WTC11 (cell line): Measurements from ENCODE around the gene ZFR2. TPM values are rescaled to one million over a fixed set of nuclear protein-coding genes. Genes with fewer than 3 reads are reported as not detected.
"Not testable (repeated sequence)": the region's sequence is repeated elsewhere in the genome, so short reads cannot be mapped to it uniquely, and the experiment has no call there.

ENCODE experiments used
- ATAC-seq: fragments of 200-7000 bp; cut with Tn5 transposase; 2 replicates; pipeline ENCODE4 v1.10.0; 2021; ENCODE audit warnings: mild to moderate bottlenecking, moderate library complexity
- CTCF ChIA-PET: fragments of 300-600 bp; sonication (Branson Sonifier 250); formaldehyde crosslinking; loops from one replicate; lab custom pipeline; 2021; ENCODE audit warnings: antibody characterized with exemption; lab: Charles Lee
- POLR2A ChIA-PET: fragments of 350-600 bp; sonication (Branson Sonifier 250); formaldehyde crosslinking; loops from one replicate; lab custom pipeline; 2021; ENCODE audit warnings: antibody characterized with exemption; lab: Charles Lee
- DNase-seq: peaks from one replicate; pipeline ENCODE4 v3.0.0; 2021; ENCODE audit warnings: low spot score
- H3K27ac Mint-ChIP-seq: 2 replicates; pipeline ENCODE4 v1.8.0; 2021; ENCODE audit warnings: mixed read lengths
- H3K27me3 Mint-ChIP-seq: 2 replicates; pipeline ENCODE4 v1.8.0; 2021; ENCODE audit warnings: low read depth, mild to moderate bottlenecking, moderate library complexity, mixed read lengths
- H3K36me3 Mint-ChIP-seq: 2 replicates; pipeline ENCODE4 v1.8.0; 2021; ENCODE audit warnings: mixed read lengths
- H3K4me1 Mint-ChIP-seq: 2 replicates; pipeline ENCODE4 v1.8.0; 2022; ENCODE audit warnings: mixed read lengths
- H3K4me3 Mint-ChIP-seq: 2 replicates; pipeline ENCODE4 v1.8.0; 2021; ENCODE audit warnings: mild to moderate bottlenecking, moderate library complexity, mixed read lengths
- H3K9me3 Mint-ChIP-seq: 2 replicates; pipeline ENCODE4 v1.8.0; 2021; ENCODE audit warnings: mixed read lengths
- CBFB ChIP-seq: sonication (generic); formaldehyde crosslinking; IDR thresholded peaks from 2 replicates; pipeline ENCODE4 v1.8.1; 2022; ENCODE audit warnings: mild to moderate bottlenecking, low read depth, missing genetic modification reagents
- ELF4 ChIP-seq: sonication (generic); formaldehyde crosslinking; IDR thresholded peaks from 2 replicates; pipeline ENCODE4 v1.8.1; 2022; ENCODE audit warnings: low read depth, mild to moderate bottlenecking, moderate library complexity, missing genetic modification reagents
- ESRRA ChIP-seq: sonication (generic); formaldehyde crosslinking; IDR thresholded peaks from 2 replicates; pipeline ENCODE4 v1.8.1; 2022; ENCODE audit warnings: mild to moderate bottlenecking, missing genetic modification reagents, borderline replicate concordance
- FOXK1 ChIP-seq: sonication (generic); formaldehyde crosslinking; IDR thresholded peaks from 2 replicates; pipeline ENCODE4 v1.8.0; 2022; ENCODE audit warnings: mild to moderate bottlenecking, moderate library complexity, missing genetic modification reagents
- GABPB1 ChIP-seq: sonication (generic); formaldehyde crosslinking; IDR thresholded peaks from 2 replicates; pipeline ENCODE4 v1.8.1; 2023; ENCODE audit warnings: mild to moderate bottlenecking, missing genetic modification reagents
- GRHL2 ChIP-seq: fragments of 250-450 bp; sonication (Bioruptor Pico); IDR thresholded peaks from 2 replicates; pipeline ENCODE4 v1.8.0; 2022; ENCODE audit warnings: mild to moderate bottlenecking, moderate library complexity; ENCODE audit not compliant: insufficient replicate concordance, severe bottlenecking
- GTF2I ChIP-seq: fragments of 250-450 bp; sonication (Bioruptor Pico); conservative IDR thresholded peaks from 2 replicates; pipeline ENCODE4 v1.4.0; 2021; ENCODE audit warnings: mild to moderate bottlenecking
- NFYB ChIP-seq: sonication (generic); formaldehyde crosslinking; conservative IDR thresholded peaks from 2 replicates; pipeline ENCODE4 v1.8.0; 2022; ENCODE audit warnings: low read depth, missing genetic modification reagents
- TP53 ChIP-seq: sonication (generic); formaldehyde crosslinking; IDR thresholded peaks from 2 replicates; pipeline ENCODE4 v1.8.1; 2023; ENCODE audit warnings: mild to moderate bottlenecking, missing genetic modification reagents
- ZNF138 ChIP-seq: sonication (generic); formaldehyde crosslinking; conservative IDR thresholded peaks from 2 replicates; pipeline ENCODE4 v1.8.1; 2022; ENCODE audit warnings: mild to moderate bottlenecking, moderate library complexity, missing genetic modification reagents
- ZNF317 ChIP-seq: sonication (generic); formaldehyde crosslinking; IDR thresholded peaks from 2 replicates; pipeline ENCODE4 v1.8.1; 2023; ENCODE audit warnings: low read depth, mild to moderate bottlenecking, moderate library complexity, missing genetic modification reagents, borderline replicate concordance
- ZNF396 ChIP-seq: fragments of 250-450 bp; sonication (Bioruptor Pico); IDR thresholded peaks from 2 replicates; pipeline ENCODE4 v1.8.0; 2021; ENCODE audit warnings: mild to moderate bottlenecking, moderate library complexity, borderline replicate concordance
- ZNF671 ChIP-seq: fragments of 250-450 bp; sonication (Bioruptor Pico); IDR thresholded peaks from 2 replicates; pipeline ENCODE4 v1.8.0; 2021; ENCODE audit warnings: mild to moderate bottlenecking
- total RNA-seq: library from RNA; stranded (reverse); gene quantifications from 3 replicates; pipeline ENCODE4 v1.2.3, GENCODE V29; 2021
- TF ChIP-seq, protein P1 (sequence below): fragments of 200-600 bp; IDR thresholded peaks from 2 replicates; pipeline ENCODE4 v1.8.0; 2022; ENCODE audit warnings: antibody characterized with exemption
- TF ChIP-seq, protein P2 (sequence below): sonication (generic); formaldehyde crosslinking; IDR thresholded peaks from 2 replicates; pipeline ENCODE4 v1.8.1; 2022; ENCODE audit warnings: low read depth, mild to moderate bottlenecking, moderate library complexity, missing genetic modification reagents, borderline replicate concordance
- TF ChIP-seq, protein P3 (sequence below): sonication (generic); formaldehyde crosslinking; IDR thresholded peaks from 2 replicates; pipeline ENCODE4 v1.8.1; 2023; ENCODE audit warnings: mild to moderate bottlenecking, missing genetic modification reagents
- TF ChIP-seq, protein P4 (sequence below): sonication (generic); formaldehyde crosslinking; conservative IDR thresholded peaks from 2 replicates; pipeline ENCODE4 v1.8.1; 2022; ENCODE audit warnings: mild to moderate bottlenecking, missing genetic modification reagents
- TF ChIP-seq, protein P5 (sequence below): sonication (generic); formaldehyde crosslinking; IDR thresholded peaks from 2 replicates; pipeline ENCODE4 v1.8.0; 2022; ENCODE audit warnings: mild to moderate bottlenecking, missing genetic modification reagents
- TF ChIP-seq, protein P6 (sequence below): sonication (generic); formaldehyde crosslinking; IDR thresholded peaks from 2 replicates; pipeline ENCODE4 v1.8.1; 2023; ENCODE audit warnings: mild to moderate bottlenecking, missing genetic modification reagents, moderate library complexity
- TF ChIP-seq, protein P7 (sequence below): fragments of 250-450 bp; sonication (Bioruptor Pico); IDR thresholded peaks from 2 replicates; pipeline ENCODE4 v1.8.0; 2021; ENCODE audit warnings: mild to moderate bottlenecking
- TF ChIP-seq, protein P8 (sequence below): sonication (generic); formaldehyde crosslinking; IDR thresholded peaks from 2 replicates; pipeline ENCODE4 v1.8.1; 2023; ENCODE audit warnings: mild to moderate bottlenecking, missing genetic modification reagents, moderate library complexity

The ZFR2 gene
- total RNA-seq, 1 experiment from 2014 or later = 17.5 TPM

DNA sequence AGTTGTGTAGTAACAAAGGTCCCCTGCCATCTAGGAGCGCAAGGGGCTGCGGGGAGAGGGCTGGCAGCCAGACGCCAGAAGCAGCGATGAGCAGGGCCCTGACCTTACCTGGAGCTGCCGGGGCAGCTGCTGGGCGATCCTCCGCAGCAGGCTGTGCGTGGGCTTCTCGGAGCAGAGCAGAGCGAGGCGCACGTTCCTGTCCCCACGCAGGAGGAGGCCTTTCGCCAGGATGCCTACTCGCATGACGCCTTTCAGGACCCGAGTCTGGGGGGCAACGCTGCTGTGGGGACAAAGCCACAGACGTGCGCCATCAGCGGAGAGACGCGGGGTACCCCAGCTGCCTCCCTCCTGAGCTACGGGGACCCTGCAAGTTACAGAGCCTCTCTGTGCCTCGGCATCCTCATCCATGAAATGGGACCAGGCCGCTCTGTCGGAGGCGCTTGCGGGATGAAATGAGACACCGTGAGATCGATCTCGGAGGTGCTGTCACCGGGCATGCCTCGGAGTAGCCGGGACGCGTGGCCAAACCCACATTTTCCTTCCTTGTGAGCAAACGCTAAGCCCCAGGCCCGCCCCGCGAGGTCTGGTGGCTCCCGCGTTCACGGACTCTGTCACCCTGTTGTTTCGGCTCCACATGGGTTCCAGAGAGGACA is 52.1 kb downstream of the ZFR2 start (continued):
- TF ChIP-seq, protein P1, sequence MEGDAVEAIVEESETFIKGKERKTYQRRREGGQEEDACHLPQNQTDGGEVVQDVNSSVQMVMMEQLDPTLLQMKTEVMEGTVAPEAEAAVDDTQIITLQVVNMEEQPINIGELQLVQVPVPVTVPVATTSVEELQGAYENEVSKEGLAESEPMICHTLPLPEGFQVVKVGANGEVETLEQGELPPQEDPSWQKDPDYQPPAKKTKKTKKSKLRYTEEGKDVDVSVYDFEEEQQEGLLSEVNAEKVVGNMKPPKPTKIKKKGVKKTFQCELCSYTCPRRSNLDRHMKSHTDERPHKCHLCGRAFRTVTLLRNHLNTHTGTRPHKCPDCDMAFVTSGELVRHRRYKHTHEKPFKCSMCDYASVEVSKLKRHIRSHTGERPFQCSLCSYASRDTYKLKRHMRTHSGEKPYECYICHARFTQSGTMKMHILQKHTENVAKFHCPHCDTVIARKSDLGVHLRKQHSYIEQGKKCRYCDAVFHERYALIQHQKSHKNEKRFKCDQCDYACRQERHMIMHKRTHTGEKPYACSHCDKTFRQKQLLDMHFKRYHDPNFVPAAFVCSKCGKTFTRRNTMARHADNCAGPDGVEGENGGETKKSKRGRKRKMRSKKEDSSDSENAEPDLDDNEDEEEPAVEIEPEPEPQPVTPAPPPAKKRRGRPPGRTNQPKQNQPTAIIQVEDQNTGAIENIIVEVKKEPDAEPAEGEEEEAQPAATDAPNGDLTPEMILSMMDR = no peak
- TF ChIP-seq, protein P2, sequence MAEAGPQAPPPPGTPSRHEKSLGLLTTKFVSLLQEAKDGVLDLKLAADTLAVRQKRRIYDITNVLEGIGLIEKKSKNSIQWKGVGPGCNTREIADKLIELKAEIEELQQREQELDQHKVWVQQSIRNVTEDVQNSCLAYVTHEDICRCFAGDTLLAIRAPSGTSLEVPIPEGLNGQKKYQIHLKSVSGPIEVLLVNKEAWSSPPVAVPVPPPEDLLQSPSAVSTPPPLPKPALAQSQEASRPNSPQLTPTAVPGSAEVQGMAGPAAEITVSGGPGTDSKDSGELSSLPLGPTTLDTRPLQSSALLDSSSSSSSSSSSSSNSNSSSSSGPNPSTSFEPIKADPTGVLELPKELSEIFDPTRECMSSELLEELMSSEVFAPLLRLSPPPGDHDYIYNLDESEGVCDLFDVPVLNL (CRISPR knock-in tag) = no peak
- TF ChIP-seq GTF2I (CRISPR knock-in tag) = no peak

DNA sequence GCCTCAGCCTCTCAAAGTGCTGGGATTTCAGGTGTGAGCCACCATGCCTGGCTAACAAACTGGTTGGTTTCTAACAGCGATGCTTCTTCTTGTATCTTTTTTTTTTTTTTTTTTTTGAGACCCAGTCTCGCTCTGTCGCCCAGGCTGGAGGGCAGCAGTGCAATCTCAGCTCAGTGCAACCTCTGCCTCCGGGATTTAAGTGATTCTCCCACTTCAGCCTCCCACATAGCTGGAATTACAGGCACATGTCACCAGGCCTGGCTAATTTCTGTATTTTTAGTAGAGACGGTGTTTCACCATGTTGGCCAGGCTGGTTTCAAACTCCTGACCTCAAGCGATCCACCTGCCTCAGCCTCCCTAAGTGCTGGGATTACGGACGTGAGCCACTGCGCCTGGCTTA is 52.7 kb downstream of the ZFR2 start:
- H3K9me3 Mint-ChIP-seq, H3K27ac Mint-ChIP-seq, H3K36me3 Mint-ChIP-seq, POLR2A ChIA-PET, H3K4me1 Mint-ChIP-seq, H3K27me3 Mint-ChIP-seq, DNase-seq, CTCF ChIA-PET, H3K4me3 Mint-ChIP-seq, ATAC-seq: not testable (repeated sequence)

DNA sequence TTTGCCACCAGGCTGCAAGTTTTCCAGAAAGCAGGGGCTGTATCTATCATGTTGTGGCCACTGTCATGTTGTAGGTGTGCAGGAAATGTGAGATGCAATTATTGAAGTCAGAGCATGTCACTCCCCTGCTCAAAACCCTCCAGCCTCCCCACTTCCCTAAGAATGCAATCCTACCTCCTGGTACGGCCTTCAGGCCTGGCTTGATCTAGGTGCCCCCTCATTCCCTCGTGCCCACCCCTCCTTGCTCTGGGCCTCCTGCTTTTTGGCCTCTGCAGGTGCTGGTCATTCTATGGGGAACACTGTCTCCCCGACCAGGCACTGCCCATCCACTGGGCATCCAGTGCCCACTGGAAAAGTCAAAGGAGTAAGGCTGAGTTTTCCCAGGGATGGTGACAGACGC is 54.2 kb downstream of the ZFR2 start:
- no peaks in the 10 kb centered on the region for H3K27me3 Mint-ChIP-seq
- no peaks in the 10 kb centered on the region for H3K36me3 Mint-ChIP-seq
- ChIA-PET CTCF (interaction anchor here (0.6 kb wide), 1 partner anchor 34 kb away, joined by 3 read pairs; no protein-coding TSS in a partner anchor), POLR2A (no interaction called here)
- no peak overlapping the region for H3K27ac Mint-ChIP-seq
- no peak overlapping the region for H3K4me3 Mint-ChIP-seq
- ATAC-seq (no peak), DNase-seq (no peak)
- no peaks in the 10 kb centered on the region for H3K4me1 Mint-ChIP-seq
- TF ChIP-seq, protein P2 (CRISPR knock-in tag) = no peak
- TF ChIP-seq ZNF138 = no peak
- TF ChIP-seq, protein P3, sequence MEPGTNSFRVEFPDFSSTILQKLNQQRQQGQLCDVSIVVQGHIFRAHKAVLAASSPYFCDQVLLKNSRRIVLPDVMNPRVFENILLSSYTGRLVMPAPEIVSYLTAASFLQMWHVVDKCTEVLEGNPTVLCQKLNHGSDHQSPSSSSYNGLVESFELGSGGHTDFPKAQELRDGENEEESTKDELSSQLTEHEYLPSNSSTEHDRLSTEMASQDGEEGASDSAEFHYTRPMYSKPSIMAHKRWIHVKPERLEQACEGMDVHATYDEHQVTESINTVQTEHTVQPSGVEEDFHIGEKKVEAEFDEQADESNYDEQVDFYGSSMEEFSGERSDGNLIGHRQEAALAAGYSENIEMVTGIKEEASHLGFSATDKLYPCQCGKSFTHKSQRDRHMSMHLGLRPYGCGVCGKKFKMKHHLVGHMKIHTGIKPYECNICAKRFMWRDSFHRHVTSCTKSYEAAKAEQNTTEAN (CRISPR knock-in tag) = no peak
- no peak for TF ChIP-seq ZNF396 (CRISPR knock-in tag)
- no peak for TF ChIP-seq ZNF671 (CRISPR knock-in tag)
- no peak for TF ChIP-seq ELF4 (CRISPR knock-in tag)
- TF ChIP-seq, protein P4, sequence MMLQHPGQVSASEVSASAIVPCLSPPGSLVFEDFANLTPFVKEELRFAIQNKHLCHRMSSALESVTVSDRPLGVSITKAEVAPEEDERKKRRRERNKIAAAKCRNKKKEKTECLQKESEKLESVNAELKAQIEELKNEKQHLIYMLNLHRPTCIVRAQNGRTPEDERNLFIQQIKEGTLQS (CRISPR knock-in tag) = no peak
- TF ChIP-seq, protein P5, sequence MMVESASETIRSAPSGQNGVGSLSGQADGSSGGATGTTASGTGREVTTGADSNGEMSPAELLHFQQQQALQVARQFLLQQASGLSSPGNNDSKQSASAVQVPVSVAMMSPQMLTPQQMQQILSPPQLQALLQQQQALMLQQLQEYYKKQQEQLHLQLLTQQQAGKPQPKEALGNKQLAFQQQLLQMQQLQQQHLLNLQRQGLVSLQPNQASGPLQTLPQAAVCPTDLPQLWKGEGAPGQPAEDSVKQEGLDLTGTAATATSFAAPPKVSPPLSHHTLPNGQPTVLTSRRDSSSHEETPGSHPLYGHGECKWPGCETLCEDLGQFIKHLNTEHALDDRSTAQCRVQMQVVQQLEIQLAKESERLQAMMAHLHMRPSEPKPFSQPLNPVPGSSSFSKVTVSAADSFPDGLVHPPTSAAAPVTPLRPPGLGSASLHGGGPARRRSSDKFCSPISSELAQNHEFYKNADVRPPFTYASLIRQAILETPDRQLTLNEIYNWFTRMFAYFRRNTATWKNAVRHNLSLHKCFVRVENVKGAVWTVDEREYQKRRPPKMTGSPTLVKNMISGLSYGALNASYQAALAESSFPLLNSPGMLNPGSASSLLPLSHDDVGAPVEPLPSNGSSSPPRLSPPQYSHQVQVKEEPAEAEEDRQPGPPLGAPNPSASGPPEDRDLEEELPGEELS (CRISPR knock-in tag) = no peak
- TF ChIP-seq GABPB1 (CRISPR knock-in tag) = no peak
- TF ChIP-seq FOXK1 (CRISPR knock-in tag) = no peak
- TF ChIP-seq, protein P6, sequence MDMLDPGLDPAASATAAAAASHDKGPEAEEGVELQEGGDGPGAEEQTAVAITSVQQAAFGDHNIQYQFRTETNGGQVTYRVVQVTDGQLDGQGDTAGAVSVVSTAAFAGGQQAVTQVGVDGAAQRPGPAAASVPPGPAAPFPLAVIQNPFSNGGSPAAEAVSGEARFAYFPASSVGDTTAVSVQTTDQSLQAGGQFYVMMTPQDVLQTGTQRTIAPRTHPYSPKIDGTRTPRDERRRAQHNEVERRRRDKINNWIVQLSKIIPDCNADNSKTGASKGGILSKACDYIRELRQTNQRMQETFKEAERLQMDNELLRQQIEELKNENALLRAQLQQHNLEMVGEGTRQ (CRISPR knock-in tag) = no peak
- no peak for TF ChIP-seq ESRRA (CRISPR knock-in tag)
- TF ChIP-seq CBFB (CRISPR knock-in tag) = no peak
- TF ChIP-seq, protein P7, sequence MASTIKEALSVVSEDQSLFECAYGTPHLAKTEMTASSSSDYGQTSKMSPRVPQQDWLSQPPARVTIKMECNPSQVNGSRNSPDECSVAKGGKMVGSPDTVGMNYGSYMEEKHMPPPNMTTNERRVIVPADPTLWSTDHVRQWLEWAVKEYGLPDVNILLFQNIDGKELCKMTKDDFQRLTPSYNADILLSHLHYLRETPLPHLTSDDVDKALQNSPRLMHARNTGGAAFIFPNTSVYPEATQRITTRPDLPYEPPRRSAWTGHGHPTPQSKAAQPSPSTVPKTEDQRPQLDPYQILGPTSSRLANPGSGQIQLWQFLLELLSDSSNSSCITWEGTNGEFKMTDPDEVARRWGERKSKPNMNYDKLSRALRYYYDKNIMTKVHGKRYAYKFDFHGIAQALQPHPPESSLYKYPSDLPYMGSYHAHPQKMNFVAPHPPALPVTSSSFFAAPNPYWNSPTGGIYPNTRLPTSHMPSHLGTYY (CRISPR knock-in tag) = no peak
- TF ChIP-seq ZNF317 (CRISPR knock-in tag) = no peak
- TF ChIP-seq, protein P8, sequence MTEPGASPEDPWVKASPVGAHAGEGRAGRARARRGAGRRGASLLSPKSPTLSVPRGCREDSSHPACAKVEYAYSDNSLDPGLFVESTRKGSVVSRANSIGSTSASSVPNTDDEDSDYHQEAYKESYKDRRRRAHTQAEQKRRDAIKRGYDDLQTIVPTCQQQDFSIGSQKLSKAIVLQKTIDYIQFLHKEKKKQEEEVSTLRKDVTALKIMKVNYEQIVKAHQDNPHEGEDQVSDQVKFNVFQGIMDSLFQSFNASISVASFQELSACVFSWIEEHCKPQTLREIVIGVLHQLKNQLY (CRISPR knock-in tag) = no peak
- TF ChIP-seq NFYB (CRISPR knock-in tag) = no peak
- no peak for TF ChIP-seq TP53 (CRISPR knock-in tag)
- no peak for TF ChIP-seq GTF2I (CRISPR knock-in tag)
- no peak for TF ChIP-seq GRHL2
- H3K9me3 Mint-ChIP-seq = 0 out of 2 replicates have a peak, but pooled peaks cover 3% of the 10 kb centered on the region
